Parathyroid adenoma (tissue), 2 donors: ENCODE measurements around the gene STAB2.

ENCODE experiments used
- H2AFZ ChIP-seq: fragments of 300-600 bp; sonication (generic); one replicate; pipeline ENCODE4 v1.7.0; 2017; ENCODE audit warnings: antibody characterized with exemption, mild to moderate bottlenecking
- H3K27ac ChIP-seq: fragments of 300-600 bp; sonication (generic); one replicate; pipeline ENCODE4 v1.7.0; 2017
- H3K27me3 ChIP-seq: fragments of 300-600 bp; sonication (generic); one replicate; pipeline ENCODE4 v1.7.0; 2017; ENCODE audit warnings: low read length; ENCODE audit not compliant: control insufficient read depth, insufficient read depth
- H3K36me3 ChIP-seq: fragments of 300-600 bp; sonication (generic); one replicate; pipeline ENCODE4 v1.7.0; 2017; ENCODE audit warnings: low read length; ENCODE audit not compliant: control insufficient read depth, insufficient read depth
- H3K4me1 ChIP-seq: fragments of 300-600 bp; sonication (generic); one replicate; pipeline ENCODE4 v1.7.0; 2017; ENCODE audit warnings: control low read depth
- H3K4me2 ChIP-seq: fragments of 300-600 bp; sonication (generic); one replicate; pipeline ENCODE4 v1.7.0; 2017; ENCODE audit warnings: low read length
- H3K4me3 ChIP-seq: fragments of 300-600 bp; sonication (generic); one replicate; pipeline ENCODE4 v1.7.0; 2017; ENCODE audit warnings: low read depth, low read length
- H3K79me2 ChIP-seq: fragments of 300-600 bp; sonication (generic); one replicate; pipeline ENCODE4 v1.7.0; 2017; ENCODE audit warnings: control low read depth
- H3K9ac ChIP-seq: fragments of 300-600 bp; sonication (generic); one replicate; pipeline ENCODE4 v1.7.0; 2017; ENCODE audit warnings: mild to moderate bottlenecking
- H3K9me3 ChIP-seq: fragments of 300-600 bp; sonication (generic); one replicate; pipeline ENCODE4 v1.7.0; 2017; ENCODE audit warnings: low read length; ENCODE audit not compliant: control insufficient read depth
- CTCF ChIP-seq: fragments of 300-600 bp; sonication (generic); IDR thresholded peaks from one replicate; pipeline ENCODE4 v1.7.0; 2017; ENCODE audit warnings: antibody characterized with exemption, mild to moderate bottlenecking
- donor health status: primary hyperparathyroidism.

STAB2 gene

GRCh38 chr12:103566398-103566797, 20.7 kb upstream of the STAB2 start:
- Histone ChIP-seq H3K9me3 (no peaks in the 10 kb centered on the region), H3K79me2 (no peaks in the 10 kb centered on the region), H3K4me1 (no peaks in the 10 kb centered on the region), H2AFZ (no peak overlapping the region), H3K27ac (no peak overlapping the region), H3K36me3 (no peaks in the 10 kb centered on the region), H3K4me3 (no peak overlapping the region), H3K9ac (no peak overlapping the region), H3K27me3 (no peaks in the 10 kb centered on the region), H3K4me2 (no peak overlapping the region)
- no peak for TF ChIP-seq CTCF

GRCh38 chr12:103569278-103569677, 17.8 kb upstream of the STAB2 start:
- no peaks in the 10 kb centered on the region for H3K36me3 ChIP-seq
- no peak for TF ChIP-seq CTCF

GRCh38 chr12:103571286-103571685, 15.8 kb upstream of the STAB2 start:
- no peak overlapping the region for H3K9ac ChIP-seq
- H3K4me2 ChIP-seq: peak overlapping the region; percentile 6
- no peaks in the 10 kb centered on the region for H3K36me3 ChIP-seq
- no peaks in the 10 kb centered on the region for H3K27me3 ChIP-seq
- H3K4me1 ChIP-seq: no peaks in the 10 kb centered on the region
- no peak overlapping the region for H3K4me3 ChIP-seq
- H2AFZ ChIP-seq: peak overlapping the region; percentile 1
- TF ChIP-seq CTCF: no peak
- no peak overlapping the region for H3K27ac ChIP-seq
- no peaks in the 10 kb centered on the region for H3K9me3 ChIP-seq
- H3K79me2 ChIP-seq: no peaks in the 10 kb centered on the region

More at GRCh38 chr12:103569278-103569677, 17.8 kb upstream of the STAB2 start:
- H3K4me3 ChIP-seq: no peak overlapping the region
- no peaks in the 10 kb centered on the region for H3K79me2 ChIP-seq
- H2AFZ ChIP-seq: no peak overlapping the region
- H3K9me3 ChIP-seq: no peaks in the 10 kb centered on the region
- no peaks in the 10 kb centered on the region for H3K27me3 ChIP-seq
- H3K27ac ChIP-seq: no peak overlapping the region
- no peak overlapping the region for H3K9ac ChIP-seq
- no peaks in the 10 kb centered on the region for H3K4me1 ChIP-seq
- no peak overlapping the region for H3K4me2 ChIP-seq

GRCh38 chr12:103572312-103573045, 14.6 kb upstream of the STAB2 start:
- Histone ChIP-seq H3K27ac (no peak overlapping the region), H3K9ac (no peak overlapping the region), H3K4me1 (no peaks in the 10 kb centered on the region), H3K9me3 (no peaks in the 10 kb centered on the region), H3K4me2 (no peak overlapping the region), H2AFZ (no peak overlapping the region), H3K36me3 (no peaks in the 10 kb centered on the region), H3K27me3 (no peaks in the 10 kb centered on the region), H3K79me2 (no peaks in the 10 kb centered on the region), H3K4me3 (no peak overlapping the region)
- TF ChIP-seq CTCF: no peak

- Histone ChIP-seq H3K27me3 (no peaks in the 10 kb centered on the region), H3K9ac (no peak overlapping the region), H3K27ac (no peak overlapping the region), H3K4me1 (no peaks in the 10 kb centered on the region), H3K4me3 (no peak overlapping the region), H2AFZ (no peak overlapping the region), H3K79me2 (no peaks in the 10 kb centered on the region), H3K36me3 (no peaks in the 10 kb centered on the region), H3K9me3 (no peaks in the 10 kb centered on the region), H3K4me2 (no peak overlapping the region)
- no peak for TF ChIP-seq CTCF
Observed at GRCh38 chr12:103573185-103573584, 13.9 kb upstream of the STAB2 start.
